Hematopoietic multipotent progenitor cell treated with erythropoietin and hydrocortisone succinate and interleukin-3 and kit ligand, for 4 days (in vitro differentiated cells): ENCODE data around the gene CACNA1S.
A peak's percentile ranks its signal among the peaks of the same experiment; 100 is the strongest.

Experiments used
- DNase-seq: peaks from one replicate; pipeline ENCODE4 v3.0.0-alpha.2; 2015

The CACNA1S gene

DNA sequence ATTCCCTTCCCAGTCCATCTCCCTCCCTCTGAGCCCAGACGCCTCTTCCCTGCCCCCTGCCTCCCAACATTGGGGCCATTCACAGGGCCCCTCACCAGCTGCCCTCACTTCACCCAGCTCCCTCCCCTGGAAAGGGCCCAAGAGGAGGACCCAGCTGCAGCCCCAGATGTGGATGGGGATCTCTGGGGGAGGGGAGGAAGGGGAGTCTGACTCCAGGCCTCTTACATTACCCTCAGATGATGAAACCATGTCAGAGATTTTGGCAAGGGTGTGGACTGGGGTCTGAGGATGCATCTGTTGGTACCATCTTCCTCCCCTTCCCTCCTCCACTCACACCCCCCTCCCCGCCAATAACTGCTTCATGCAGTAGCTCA, 87.6 kb downstream of the CACNA1S start:
- no peak for DNase-seq

DNA sequence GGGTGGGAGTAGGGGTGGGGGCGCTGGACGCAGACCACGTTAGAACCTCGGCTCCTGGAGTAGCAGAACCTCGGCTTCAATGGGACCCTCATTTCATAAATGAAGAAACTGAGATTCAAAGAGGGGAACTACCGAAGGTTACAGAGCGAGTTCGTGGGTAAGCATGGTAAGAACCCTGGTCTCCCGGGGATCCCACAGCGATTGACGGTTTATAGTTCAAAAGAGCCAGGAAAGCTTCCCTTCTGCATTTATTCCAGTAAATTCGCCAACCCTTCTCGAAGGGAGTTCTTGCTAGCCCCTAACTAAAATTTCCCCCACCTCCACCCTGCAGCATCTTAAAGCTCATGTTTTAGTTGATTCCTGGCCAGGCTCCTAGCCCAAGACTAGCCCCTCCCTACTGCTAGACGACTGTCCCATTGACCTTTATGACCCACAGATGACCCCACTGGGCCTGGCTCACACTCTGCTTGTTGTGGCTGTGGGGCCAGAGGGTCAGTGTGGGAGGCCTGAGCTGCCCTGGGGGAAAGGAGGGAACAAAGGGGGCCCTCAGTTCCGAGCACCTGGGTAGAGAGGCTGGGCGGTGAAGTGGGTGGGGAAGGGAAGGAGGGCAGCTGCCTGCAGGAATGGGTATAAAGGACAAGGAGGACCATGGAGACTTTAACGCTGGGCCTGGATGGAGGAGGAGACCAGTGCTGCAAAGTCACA, 88.2 kb downstream of the CACNA1S start:
- DNase-seq = no peak

DNA sequence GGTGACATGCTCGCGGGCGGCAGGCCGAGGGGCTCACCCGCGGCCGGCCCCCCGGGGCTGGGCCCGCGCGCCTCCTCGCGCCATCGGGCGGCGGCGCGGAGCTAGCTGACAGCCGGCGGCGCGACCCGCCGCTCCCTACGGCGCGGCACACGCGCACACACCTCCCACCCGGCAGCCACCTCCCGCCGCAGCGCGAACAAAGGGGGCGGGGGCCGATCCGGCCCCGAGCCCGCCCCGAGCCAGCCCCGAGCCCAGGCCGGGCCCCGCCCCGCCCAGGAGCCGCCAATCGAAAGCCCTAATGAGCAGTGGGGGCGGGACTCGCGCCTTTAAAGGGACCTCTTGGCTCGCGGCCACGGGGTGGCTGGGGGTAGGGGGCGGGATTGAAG, 88.7 kb downstream of the CACNA1S start, which contains the start of gene KIF21B:
Gene KIF21B (minus strand): TSS at position 198 of the 386 bp plus-strand sequence. CDS start 331 bp downstream, outside the sequence.
- DNase-seq = peak; percentile 93

- peak; percentile 48 for DNase-seq
Measured at GRCh38 chr1:201022820-201023516, 89.3 kb downstream of the CACNA1S start.

- DNase-seq = no peak
Measured at GRCh38 chr1:201022493-201022819, 89.8 kb downstream of the CACNA1S start.

- DNase-seq = no peak
Measured at GRCh38 chr1:201021630-201022492, 90.4 kb downstream of the CACNA1S start.

DNA sequence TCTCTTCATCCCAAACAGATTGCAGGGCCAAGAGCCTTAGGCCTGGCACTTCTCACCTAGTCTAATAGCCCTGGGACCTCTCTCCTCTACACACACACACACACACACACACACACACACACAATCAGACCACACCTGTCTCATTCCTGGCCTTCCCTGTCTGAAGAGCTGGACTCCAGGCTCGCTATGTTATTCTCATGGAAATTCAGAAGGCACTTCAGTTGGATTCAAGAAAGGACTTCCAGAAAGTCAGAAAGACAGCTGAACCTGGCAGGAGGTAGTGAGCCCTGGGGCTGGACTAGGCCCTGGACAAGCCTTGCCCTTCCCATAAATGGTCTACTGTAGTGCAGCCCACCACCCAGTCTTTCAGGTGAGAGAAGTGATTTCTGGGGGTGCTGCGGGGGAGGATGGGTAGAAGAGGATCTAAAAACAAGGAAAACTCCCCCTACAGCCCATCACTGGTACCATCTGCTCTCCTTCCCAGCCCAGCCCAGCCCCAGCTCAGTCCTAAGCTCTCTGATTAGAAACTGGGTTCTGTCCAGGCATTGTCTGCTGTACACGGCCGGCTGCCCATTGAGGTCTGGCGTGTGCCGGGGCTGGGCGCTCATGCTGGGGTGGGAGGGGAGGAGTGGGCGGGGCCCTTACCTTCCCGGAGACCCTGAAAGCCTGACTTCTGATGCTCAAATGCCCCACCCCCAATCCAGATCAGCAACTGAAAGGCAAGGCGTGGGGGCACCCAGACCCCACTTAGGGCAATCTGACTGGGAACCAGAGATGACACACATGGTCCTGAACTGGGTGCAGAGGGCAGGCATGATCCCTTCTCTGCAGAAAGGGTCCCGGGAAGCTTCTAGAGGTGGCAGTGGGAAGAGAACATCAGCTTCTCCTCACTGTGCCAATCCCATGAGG, 91.3 kb downstream of the CACNA1S start:
- DNase-seq = peak; percentile 77

DNA sequence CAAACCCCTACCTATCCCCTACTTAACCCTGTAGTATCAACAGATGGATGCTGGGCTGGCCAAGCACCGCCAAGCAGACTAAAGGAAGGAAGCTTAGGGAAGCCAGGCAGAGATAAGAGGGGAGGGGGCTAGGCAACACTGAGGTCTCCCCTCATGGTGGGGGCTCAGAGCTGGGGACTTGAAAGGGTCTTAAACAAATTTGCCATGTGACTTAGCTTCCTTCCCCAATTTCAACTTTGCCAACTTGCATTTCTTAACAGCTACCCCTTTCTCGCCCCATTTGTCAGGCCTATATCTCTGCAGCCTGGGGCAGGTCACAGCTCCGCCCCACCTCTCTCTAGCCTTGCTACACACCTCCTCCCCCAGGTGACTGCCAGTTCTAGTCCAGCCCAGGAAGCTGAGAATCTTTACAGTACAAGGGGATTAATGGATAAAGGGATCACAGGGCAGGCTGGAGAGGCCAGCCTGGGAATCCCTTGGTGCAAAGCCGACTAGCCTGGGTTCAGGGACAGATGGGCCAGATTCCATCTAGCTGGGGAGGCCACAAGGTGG, 92.1 kb downstream of the CACNA1S start:
- DNase-seq = peak; percentile 77

GRCh38 chr1:201019321-201019977, 92.8 kb downstream of the CACNA1S start:
- DNase-seq = peak; percentile 96

- DNase-seq = no peak
Measured at GRCh38 chr1:201017828-201018163, 94.4 kb downstream of the CACNA1S start.

GRCh38 chr1:201016943-201017827, 95.0 kb downstream of the CACNA1S start:
- no peak for DNase-seq

DNA sequence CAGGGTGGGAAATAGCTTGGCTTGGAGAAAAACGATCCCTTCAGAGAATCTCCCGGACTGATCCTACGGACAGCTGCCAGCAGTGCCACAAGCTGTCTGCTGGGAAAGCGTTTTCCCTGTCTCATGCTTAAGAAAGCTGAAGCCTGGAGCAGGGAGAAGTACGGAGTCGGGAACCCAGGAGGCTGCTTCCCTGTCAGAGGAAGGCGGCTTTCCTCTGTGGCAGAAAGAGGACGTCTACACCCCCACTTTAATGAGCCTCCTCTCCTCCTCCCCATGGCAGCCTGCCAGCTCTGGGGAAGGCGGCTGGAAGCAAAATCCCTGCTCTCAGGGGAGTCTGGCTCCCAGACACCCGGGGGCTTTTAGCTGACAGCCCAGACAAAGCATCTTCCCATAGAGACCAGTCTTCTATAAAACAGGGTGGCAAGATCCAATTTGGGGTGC, 96.0 kb downstream of the CACNA1S start:
- DNase-seq = peak; percentile 43

GRCh38 chr1:201015551-201016091, 96.6 kb downstream of the CACNA1S start:
- peak; percentile 93 for DNase-seq

DNA sequence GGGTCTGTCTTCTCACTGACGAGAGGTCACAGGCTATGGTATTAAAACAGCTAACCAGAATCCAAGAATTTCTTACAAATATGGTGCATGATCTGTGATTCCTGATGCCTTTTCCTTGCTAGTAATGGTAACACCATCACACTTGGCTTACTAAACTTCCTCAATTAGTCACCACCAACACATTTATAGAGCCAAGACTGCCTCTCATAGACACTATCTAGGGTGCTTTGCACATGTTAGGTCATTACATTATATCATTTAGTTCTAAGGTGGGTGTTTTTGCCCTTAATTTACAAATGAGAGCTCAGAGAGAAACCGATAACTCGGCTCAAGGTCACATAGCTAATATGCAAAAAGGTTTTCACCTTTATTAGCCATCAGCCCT, 97.4 kb downstream of the CACNA1S start:
- peak; percentile 43 for DNase-seq

DNA sequence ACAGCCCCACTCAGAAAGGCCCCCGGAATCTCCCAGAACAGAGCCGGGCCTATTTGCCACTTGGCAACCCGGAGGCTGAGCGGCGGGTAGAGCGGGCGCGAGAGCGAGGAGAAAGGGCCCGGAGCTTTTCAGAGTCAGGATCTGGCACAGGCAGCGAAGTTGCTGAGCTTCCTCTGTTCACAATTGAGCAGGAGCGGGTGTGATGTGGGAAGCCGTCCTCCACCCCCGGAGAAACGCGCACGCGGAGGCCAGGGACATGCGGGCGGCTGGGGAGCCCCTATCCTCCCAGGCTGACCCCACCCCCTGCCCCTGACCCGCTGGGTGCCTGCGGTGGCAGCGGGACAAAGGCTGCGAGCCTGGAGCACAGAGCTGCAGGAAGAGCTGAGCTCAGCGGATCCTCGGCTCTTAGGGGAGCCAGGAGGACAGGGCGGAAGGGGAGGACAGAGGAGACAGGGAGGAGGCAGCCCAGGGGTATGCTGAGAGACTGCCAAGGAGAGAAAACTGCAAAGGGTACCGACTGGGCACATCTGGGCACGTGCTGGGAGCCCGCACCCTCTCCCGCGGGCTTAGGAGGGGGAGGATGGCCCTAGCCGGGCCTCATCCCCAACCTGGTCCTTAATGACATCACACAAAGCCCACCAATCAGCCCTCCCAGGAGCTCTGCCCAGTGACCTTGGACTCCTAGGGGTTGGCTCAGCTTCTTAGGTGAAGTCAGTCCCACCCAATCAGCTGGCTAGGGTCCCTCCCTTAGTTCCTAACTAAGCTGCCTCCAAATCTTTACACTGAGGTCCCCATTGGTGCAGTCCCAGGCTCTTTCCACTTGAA, 98.0 kb downstream of the CACNA1S start:
- no peak for DNase-seq

DNA sequence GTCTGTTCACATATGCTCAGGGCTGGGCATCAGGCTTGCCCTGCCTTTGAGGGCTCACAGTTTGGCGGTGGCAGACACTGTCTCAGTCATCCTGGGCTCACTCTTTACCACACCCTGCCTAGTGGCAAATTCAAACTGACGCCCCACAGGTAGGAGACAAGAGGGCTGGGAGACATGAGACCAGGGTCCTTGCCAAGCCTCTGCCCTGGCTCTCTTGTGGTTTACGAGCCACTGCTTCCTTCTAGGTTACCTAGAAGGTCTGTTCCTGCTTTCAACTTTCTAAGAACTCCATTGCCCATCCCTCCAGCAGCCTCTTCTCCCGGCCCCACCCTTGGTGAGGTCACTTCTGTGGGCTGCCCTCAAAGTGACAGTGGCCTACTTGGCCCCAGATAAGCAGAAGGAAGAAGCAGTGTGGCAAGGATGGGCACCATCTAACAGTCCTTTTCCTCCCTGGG, 99.2 kb downstream of the CACNA1S start:
- DNase-seq = peak; percentile 89

- no peak for DNase-seq
Measured at GRCh38 chr1:201011616-201012015, 100.6 kb downstream of the CACNA1S start.

GRCh38 chr1:201009962-201010645, 102.1 kb downstream of the CACNA1S start:
- DNase-seq = no peak
